ENCODE results near the gene BCL2. TPM values are rescaled to one million over a fixed set of nuclear protein-coding genes. Genes with fewer than 3 reads are reported as not detected.

The BCL2 gene
- total RNA-seq, 1 donor from 2014 or later, result 4.9 TPM

- Histone ChIP-seq H3F3A (ENCODE audit: low read depth) (no peaks in the 10 kb centered on the region), H3K27ac (no peak overlapping the region), H3K9me3 (ENCODE audit: low read depth) (no peaks in the 10 kb centered on the region), H3K4me2 (no peak overlapping the region), H3K79me2 (ENCODE audit: low read depth) (no peaks in the 10 kb centered on the region), H3K9ac (no peak overlapping the region), H3K27me3 (no peaks in the 10 kb centered on the region), H3K4me3 (no peak overlapping the region), H4K20me1 (ENCODE audit: low read depth) (no peaks in the 10 kb centered on the region), H2AFZ (replicated peaks) (no peak overlapping the region), H3K36me3 (no peaks in the 10 kb centered on the region), H3K4me1 (peaks cover 7% of the 10 kb centered on the region)
- no peak overlapping the region for H3K4me3 Mint-ChIP-seq
- no peaks in the 10 kb centered on the region for H3K36me3 Mint-ChIP-seq
- no peaks in the 10 kb centered on the region for H3K9me3 Mint-ChIP-seq
- DNase-seq (ENCODE audit: low spot score), result no peak
- TF ChIP-seq EZH2 (IDR thresholded peaks at IDR 0.05) (no peak), EZH2phosphoT487 (IDR thresholded peaks at IDR 0.05) (no peak)
- TF ChIP-seq, protein P1, sequence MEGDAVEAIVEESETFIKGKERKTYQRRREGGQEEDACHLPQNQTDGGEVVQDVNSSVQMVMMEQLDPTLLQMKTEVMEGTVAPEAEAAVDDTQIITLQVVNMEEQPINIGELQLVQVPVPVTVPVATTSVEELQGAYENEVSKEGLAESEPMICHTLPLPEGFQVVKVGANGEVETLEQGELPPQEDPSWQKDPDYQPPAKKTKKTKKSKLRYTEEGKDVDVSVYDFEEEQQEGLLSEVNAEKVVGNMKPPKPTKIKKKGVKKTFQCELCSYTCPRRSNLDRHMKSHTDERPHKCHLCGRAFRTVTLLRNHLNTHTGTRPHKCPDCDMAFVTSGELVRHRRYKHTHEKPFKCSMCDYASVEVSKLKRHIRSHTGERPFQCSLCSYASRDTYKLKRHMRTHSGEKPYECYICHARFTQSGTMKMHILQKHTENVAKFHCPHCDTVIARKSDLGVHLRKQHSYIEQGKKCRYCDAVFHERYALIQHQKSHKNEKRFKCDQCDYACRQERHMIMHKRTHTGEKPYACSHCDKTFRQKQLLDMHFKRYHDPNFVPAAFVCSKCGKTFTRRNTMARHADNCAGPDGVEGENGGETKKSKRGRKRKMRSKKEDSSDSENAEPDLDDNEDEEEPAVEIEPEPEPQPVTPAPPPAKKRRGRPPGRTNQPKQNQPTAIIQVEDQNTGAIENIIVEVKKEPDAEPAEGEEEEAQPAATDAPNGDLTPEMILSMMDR (IDR thresholded peaks at IDR 0.05), result no peak
- H3K4me1 Mint-ChIP-seq, result peaks cover 11% of the 10 kb centered on the region
- H3K27me3 Mint-ChIP-seq (ENCODE audit: insufficient read depth, low read depth), result no peaks in the 10 kb centered on the region
- peak overlapping the region; percentile 14 for H3K27ac Mint-ChIP-seq
These were observed 191.2 kb downstream of the BCL2 start for GRCh38 chr18:63128237-63128974.

DNA sequence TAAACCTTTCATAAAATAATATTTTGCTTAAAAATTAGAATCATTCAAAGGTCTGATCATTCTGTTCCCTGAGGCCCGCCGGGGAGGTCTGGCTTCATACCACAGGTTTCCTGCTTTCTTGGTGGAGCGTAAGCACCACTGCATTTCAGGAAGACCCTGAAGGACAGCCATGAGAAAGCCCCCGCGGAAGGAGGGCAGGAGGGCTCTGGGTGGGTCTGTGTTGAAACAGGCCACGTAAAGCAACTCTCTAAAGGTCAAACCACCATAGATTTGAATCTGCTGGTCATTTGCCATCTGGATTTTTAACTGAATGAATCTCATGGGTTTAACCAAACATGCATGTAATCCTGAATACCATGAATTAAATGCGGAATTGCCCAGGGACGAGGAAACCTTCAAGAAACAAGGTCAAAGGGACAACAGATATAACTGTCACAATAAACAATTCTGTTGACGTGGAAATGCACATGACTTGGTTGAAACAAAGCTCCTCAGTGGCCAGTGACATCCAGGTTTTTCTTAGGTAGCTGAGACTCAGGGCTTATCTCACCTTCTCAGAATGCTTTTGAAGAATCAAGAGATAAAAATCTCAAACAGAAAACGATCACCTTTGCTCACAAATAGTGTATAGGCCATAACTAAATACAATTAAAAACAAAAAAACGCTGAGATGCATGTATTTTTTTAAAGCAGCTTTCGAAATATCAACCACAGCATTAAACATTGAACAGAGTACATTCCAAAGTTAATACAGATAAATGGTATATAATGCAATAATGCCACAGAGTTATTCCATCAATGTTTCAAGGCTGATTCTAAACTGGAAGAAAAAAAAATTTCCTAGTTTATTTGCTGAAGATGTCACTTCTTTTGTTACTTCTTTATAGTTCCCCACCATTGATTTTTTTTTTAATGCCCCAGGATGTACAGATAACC is 193.2 kb downstream of the BCL2 start:
- H4K20me1 ChIP-seq (ENCODE audit: low read depth), result no peaks in the 10 kb centered on the region
- Mint-ChIP-seq H3K27me3 (ENCODE audit: insufficient read depth, low read depth) (no peaks in the 10 kb centered on the region), H3K27ac (no peak overlapping the region), H3K4me1 (peaks cover 6% of the 10 kb centered on the region), H3K36me3 (no peaks in the 10 kb centered on the region), H3K9me3 (no peaks in the 10 kb centered on the region), H3K4me3 (no peak overlapping the region)
- H2AFZ ChIP-seq (replicated peaks), result no peak overlapping the region
- no peak overlapping the region for H3K27ac ChIP-seq
- no peaks in the 10 kb centered on the region for H3K36me3 ChIP-seq
- peaks cover 7% of the 10 kb centered on the region for H3K4me1 ChIP-seq
- no peak overlapping the region for H3K9ac ChIP-seq
- H3F3A ChIP-seq (ENCODE audit: low read depth), result no peaks in the 10 kb centered on the region
- H3K4me2 ChIP-seq, result no peak overlapping the region
- no peaks in the 10 kb centered on the region for H3K79me2 ChIP-seq (ENCODE audit: low read depth)
- no peak overlapping the region for H3K4me3 ChIP-seq
- no peaks in the 10 kb centered on the region for H3K27me3 ChIP-seq
- no peaks in the 10 kb centered on the region for H3K9me3 ChIP-seq (ENCODE audit: low read depth)
- DNase-seq (ENCODE audit: low spot score), result no peak
- no peak for TF ChIP-seq EZH2 (IDR thresholded peaks at IDR 0.05)
- TF ChIP-seq, protein P1 (IDR thresholded peaks at IDR 0.05), result no peak
- TF ChIP-seq EZH2phosphoT487 (IDR thresholded peaks at IDR 0.05), result no peak

GRCh38 chr18:63120620-63121019 is 198.9 kb downstream of the BCL2 start:
- Histone ChIP-seq H3K4me2 (no peak overlapping the region), H4K20me1 (ENCODE audit: low read depth) (no peaks in the 10 kb centered on the region), H3K27ac (no peak overlapping the region), H3K9me3 (ENCODE audit: low read depth) (no peaks in the 10 kb centered on the region), H3K4me1 (no peaks in the 10 kb centered on the region), H3F3A (ENCODE audit: low read depth) (no peaks in the 10 kb centered on the region), H3K9ac (no peak overlapping the region), H3K79me2 (ENCODE audit: low read depth) (no peaks in the 10 kb centered on the region), H3K27me3 (no peaks in the 10 kb centered on the region), H2AFZ (replicated peaks) (no peak overlapping the region), H3K36me3 (no peaks in the 10 kb centered on the region), H3K4me3 (no peak overlapping the region)
- H3K9me3 Mint-ChIP-seq, result no peaks in the 10 kb centered on the region
- no peak for TF ChIP-seq EZH2 (IDR thresholded peaks at IDR 0.05)
- TF ChIP-seq, protein P1 (IDR thresholded peaks at IDR 0.05), result no peak
- H3K27ac Mint-ChIP-seq, result no peak overlapping the region
- H3K4me1 Mint-ChIP-seq, result peaks cover 11% of the 10 kb centered on the region
- no peaks in the 10 kb centered on the region for H3K27me3 Mint-ChIP-seq (ENCODE audit: insufficient read depth, low read depth)
- no peak for DNase-seq (ENCODE audit: low spot score)
- no peaks in the 10 kb centered on the region for H3K36me3 Mint-ChIP-seq
- H3K4me3 Mint-ChIP-seq, result no peak overlapping the region
